ENCODE results near the gene TNNI3K.
A peak's percentile ranks its signal among the peaks of the same experiment; 100 is the strongest.

TNNI3K gene

DNA sequence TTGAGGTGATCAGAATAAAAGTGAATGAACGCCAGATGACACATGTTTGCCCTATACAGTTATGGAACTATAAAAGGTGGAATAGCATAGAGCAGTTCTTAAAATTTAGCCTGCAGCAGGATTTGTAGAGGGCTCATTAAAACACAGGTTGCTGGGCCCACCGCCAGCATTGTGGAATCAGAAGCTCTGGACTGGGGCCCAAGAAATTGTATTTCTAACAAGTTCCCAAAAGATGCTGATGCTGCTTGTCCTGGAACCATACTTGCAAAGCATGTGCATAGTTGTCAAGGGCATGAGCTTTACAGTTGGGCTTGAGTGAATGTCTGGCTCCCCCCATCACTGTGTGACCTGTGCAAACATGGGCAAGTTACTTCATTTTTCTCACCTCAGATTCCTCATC is 314.7 kb downstream of the TNNI3K start:
- Mint-ChIP-seq H3K36me3 (no peaks in the 10 kb centered on the region), H3K4me3 (no peak overlapping the region), H3K4me1 (no peaks in the 10 kb centered on the region), H3K9me3 (no peaks in the 10 kb centered on the region), H3K27ac (no peak overlapping the region)
- no peak for DNase-seq (ENCODE audit: low spot score in 2 of 2)
- ATAC-seq, result no peak

DNA sequence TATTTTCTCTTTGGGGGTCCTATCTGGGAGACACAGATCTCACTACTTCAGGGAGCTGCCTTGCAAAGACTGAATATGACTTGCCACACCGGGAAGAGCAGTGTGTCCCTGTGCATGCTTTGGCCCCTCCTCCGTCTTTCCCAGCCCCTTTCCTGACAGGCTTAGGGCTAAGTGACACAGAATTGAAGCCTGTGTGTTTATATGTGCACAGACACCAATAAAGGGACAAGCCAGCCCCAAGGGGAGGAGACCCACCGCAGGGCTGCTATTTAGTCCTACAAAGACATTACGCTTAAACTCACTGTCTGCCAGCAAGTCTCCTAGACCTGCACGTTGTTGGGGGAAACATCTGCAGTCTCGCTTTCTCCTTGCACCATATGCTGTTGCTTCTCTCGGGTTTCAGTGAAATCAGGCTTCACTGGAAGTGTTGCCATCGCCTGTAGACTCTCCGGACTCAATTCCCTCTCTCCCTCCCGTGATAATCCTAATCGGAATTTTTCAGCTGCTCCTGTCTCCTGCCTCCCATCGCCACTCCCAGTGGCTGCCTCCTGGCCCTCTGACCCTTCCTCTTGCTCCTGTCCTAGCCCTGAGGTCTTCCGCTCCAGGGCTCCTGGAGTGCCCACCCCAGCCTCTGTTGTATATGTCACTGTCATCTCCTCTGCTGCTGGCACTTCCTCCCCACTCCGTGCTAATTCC is 335.8 kb downstream of the TNNI3K start:
- no peaks in the 10 kb centered on the region for H3K9me3 Mint-ChIP-seq

DNA sequence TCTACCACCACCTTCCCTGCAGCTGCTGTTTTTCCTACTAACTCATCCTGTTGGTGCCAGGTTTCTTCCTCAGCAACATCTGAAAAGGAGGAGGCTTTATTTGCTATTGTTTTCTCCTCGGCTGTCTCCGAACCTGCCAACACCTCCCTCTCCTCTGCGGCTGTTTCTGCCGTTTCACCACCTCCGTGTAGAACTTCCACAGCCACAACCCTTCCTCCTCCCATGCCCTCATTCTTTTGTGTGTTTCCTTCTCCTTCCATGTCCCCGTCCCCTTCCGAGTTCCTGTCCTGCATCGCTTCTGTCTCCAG is 336.3 kb downstream of the TNNI3K start:
- no peaks in the 10 kb centered on the region for H3K9me3 Mint-ChIP-seq
- ATAC-seq (no peak), DNase-seq (ENCODE audit: low spot score in 2 of 2) (no peak)
- H3K4me1 Mint-ChIP-seq, result no peaks in the 10 kb centered on the region
- no peaks in the 10 kb centered on the region for H3K36me3 Mint-ChIP-seq
- no peak overlapping the region for H3K27ac Mint-ChIP-seq
- H3K4me3 Mint-ChIP-seq, result no peak overlapping the region

More for the DNA sequence above, 335.8 kb downstream of the TNNI3K start:
- H3K36me3 Mint-ChIP-seq, result no peaks in the 10 kb centered on the region
- H3K4me3 Mint-ChIP-seq, result no peak overlapping the region
- H3K4me1 Mint-ChIP-seq, result no peaks in the 10 kb centered on the region
- no peak for DNase-seq (ENCODE audit: low spot score in 2 of 2)
- ATAC-seq, result peak; percentile 50
- no peak overlapping the region for H3K27ac Mint-ChIP-seq

DNA sequence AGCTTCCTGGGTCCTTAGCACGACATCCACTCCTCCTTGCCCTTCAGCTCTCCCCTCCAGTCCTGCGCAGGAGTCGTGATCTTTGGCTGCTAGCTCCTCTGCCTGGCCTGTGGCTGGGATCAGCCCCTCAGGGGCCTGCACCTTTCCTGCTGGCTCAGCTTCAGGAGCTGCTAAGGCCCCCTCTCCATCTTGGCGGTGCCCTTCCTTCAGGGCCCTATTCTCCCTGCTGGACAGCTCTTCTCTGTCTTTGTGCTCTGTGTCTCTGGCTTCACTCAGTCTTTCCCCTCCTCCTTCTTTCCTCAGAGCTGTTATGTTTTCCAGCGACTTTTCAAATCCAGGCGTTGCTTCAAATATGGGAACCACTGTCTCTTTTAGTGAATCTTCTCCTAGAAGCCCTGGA is 336.7 kb downstream of the TNNI3K start:
- Mint-ChIP-seq H3K27ac (no peak overlapping the region), H3K4me3 (no peak overlapping the region), H3K4me1 (no peaks in the 10 kb centered on the region), H3K9me3 (no peaks in the 10 kb centered on the region), H3K36me3 (no peaks in the 10 kb centered on the region)
- DNase-seq (ENCODE audit: low spot score in 2 of 2) (no peak), ATAC-seq (peak; percentile 53)

DNA sequence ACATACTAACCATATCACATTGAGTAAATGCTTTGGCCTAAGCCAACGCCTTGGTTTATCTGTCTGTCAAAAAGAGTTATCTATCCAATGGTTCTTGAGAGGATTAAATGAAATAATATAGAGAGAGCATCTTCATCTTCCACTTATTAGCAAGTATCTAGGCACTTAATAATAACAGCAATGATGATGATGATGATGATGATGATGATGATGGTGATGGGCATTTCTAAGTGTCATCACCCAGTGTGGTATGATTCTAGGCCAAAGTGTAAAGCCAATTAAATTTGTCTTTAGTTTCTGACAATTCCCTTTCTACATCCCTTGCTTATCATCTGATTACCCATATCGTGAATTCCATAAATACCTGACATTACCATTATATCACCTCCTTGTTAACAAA is 342.9 kb downstream of the TNNI3K start:
- ATAC-seq (no peak), DNase-seq (ENCODE audit: low spot score in 2 of 2) (no peak)
- H3K4me3 Mint-ChIP-seq, result no peak overlapping the region
- H3K4me1 Mint-ChIP-seq, result no peaks in the 10 kb centered on the region
- no peak overlapping the region for H3K27ac Mint-ChIP-seq
- H3K9me3 Mint-ChIP-seq, result no peaks in the 10 kb centered on the region
- H3K36me3 Mint-ChIP-seq, result no peaks in the 10 kb centered on the region

DNA sequence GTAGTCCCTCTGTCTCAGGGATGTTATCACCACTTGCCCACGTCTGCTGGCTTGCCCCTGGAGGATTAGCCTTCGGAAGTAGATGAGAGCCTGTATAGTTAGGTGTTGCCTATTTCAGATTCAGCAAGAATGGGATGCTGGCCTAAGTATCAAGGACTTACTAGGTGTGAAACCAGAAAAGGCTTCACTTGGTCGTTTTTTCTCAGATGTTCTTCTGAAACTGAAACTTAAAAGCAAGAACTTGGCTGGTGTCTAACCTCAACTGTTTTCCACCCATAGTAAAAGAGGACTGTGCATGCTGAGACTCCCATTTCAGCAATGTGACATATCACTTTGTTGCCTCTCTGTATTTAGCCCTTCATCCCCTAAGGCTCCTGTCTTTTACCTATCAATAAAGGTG is 344.2 kb downstream of the TNNI3K start:
- ATAC-seq (peak; percentile 72), DNase-seq (ENCODE audit: low spot score in 2 of 2) (no peak)
- Mint-ChIP-seq H3K36me3 (no peaks in the 10 kb centered on the region), H3K4me1 (no peaks in the 10 kb centered on the region), H3K27ac (no peak overlapping the region), H3K9me3 (no peaks in the 10 kb centered on the region), H3K4me3 (no peak overlapping the region)

DNA sequence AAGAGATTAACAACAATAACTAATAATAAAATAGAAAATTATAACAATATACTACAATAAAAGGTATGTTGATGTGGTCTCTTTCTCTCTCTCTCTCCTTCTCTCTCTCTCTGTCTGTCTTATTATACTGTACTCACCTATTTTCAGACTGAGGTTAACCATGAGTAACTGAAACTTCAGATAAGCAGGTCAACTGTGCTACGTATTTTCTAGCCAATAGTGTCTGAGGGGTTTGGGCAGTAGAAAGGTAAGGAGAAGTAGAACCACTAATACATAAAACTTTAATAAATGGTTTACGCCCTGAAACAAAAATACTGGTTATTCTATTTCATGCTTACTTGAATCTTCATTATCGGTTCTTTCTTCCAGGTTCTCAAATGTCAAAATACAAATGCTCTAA is 348.2 kb downstream of the TNNI3K start:
- H3K4me3 Mint-ChIP-seq, result no peak overlapping the region
- ATAC-seq (no peak), DNase-seq (ENCODE audit: low spot score in 2 of 2) (no peak)
- H3K27ac Mint-ChIP-seq, result no peak overlapping the region
- no peaks in the 10 kb centered on the region for H3K9me3 Mint-ChIP-seq
- H3K36me3 Mint-ChIP-seq, result no peaks in the 10 kb centered on the region
- peaks cover 5% of the 10 kb centered on the region for H3K4me1 Mint-ChIP-seq

DNA sequence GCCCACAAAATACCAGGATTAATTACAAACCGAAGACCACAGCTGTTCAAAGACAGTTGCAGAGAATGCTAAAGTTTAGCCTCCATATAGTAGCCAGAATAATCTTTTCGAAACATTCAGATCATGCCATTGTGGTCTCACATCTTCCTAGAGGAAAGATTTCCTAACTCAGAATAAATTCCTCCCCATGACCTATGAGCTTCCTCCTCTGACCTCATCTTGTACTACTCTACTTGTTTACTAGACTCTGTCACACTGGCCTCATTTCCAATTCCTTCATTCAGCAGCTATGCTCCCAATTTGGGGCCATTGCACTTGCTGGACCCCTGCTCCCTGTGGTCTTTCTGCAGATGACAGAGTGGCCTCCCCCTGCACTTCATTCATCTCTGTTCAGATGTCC is 349.0 kb downstream of the TNNI3K start:
- DNase-seq (ENCODE audit: low spot score in 2 of 2), result no peak
- Mint-ChIP-seq H3K9me3 (no peaks in the 10 kb centered on the region), H3K36me3 (no peaks in the 10 kb centered on the region)

DNA sequence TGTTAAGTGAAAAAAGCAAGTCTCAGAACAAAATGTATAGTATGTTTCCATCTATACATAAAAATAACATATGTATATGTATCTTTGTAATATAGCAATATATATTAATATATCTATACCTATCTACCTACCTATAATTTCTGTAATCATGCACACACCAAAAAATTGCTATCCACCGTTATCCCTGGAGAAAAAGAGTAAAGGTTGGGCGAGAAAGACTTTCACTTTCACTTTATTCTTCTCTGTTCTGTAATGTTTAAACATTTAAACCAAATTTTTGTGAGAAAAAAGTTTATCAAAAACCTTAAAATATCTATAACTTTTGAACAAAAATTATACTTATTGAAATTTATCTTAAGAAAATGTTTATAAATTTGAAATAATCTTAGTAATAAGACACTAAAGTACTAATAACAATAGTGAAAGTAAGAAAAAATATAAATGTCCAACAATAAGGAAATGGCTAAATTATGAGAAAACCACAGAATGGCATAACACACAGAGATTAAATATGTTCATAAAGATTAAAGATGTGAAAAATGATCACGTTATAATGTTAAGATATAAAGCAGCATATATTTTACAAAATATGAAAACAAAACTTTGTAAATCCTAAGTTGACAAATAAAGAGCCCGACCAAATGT is 351.2 kb downstream of the TNNI3K start:
- Mint-ChIP-seq H3K36me3 (no peaks in the 10 kb centered on the region), H3K4me3 (peak overlapping the region; percentile 10), H3K27ac (no peak overlapping the region), H3K4me1 (peaks cover 5% of the 10 kb centered on the region), H3K9me3 (no peaks in the 10 kb centered on the region)
- ATAC-seq (no peak), DNase-seq (ENCODE audit: low spot score in 2 of 2) (no peak)

More for the DNA sequence above, 349.0 kb downstream of the TNNI3K start:
- H3K27ac Mint-ChIP-seq, result no peak overlapping the region
- H3K4me1 Mint-ChIP-seq, result peaks cover 5% of the 10 kb centered on the region
- ATAC-seq, result no peak
- H3K4me3 Mint-ChIP-seq, result no peak overlapping the region

DNA sequence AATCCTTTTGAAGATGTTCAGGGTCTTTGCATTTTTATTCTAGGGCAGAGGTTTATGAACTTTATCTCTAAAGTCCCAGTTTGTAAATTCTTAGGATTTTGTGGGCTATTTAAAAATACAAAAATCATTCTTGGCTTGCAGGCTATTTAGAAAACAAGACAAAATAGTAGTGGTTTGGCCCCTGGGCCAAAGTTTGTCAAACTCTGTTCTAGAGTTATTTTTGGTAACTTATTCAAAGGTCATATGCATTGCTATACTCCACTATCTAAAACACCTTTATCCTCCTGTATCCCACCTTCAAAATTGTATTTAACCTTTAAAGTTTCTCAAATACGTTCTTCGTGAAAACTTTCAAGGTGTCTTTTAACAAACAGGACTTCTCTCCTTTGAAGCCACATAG is 352.7 kb downstream of the TNNI3K start:
- no peak for ATAC-seq
- no peak for DNase-seq (ENCODE audit: low spot score in 2 of 2)
- H3K9me3 Mint-ChIP-seq, result no peaks in the 10 kb centered on the region
- H3K4me1 Mint-ChIP-seq, result peaks cover 5% of the 10 kb centered on the region
- H3K27ac Mint-ChIP-seq, result no peak overlapping the region
- H3K4me3 Mint-ChIP-seq, result no peak overlapping the region
- H3K36me3 Mint-ChIP-seq, result no peaks in the 10 kb centered on the region

DNA sequence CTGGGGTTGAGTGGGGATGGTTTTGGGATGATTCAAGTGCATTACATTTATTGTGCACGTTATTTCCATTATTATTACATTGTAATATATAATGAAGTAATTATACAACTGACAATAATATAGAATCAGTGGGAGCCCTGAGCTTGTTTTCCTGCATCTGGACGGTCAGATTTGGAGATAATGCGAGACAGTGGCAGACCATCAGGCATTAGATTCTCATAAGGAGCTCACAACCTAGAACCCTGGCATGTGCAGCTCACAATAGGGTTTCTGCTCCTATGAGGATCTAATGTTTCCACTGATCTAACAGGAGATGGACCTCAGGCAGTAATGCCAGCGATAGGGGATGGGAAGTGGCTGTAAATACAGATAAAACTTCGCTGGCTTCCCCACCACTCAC is 355.1 kb downstream of the TNNI3K start:
- Mint-ChIP-seq H3K4me1 (peaks cover 5% of the 10 kb centered on the region), H3K27ac (no peak overlapping the region), H3K9me3 (no peaks in the 10 kb centered on the region), H3K4me3 (no peak overlapping the region), H3K36me3 (no peaks in the 10 kb centered on the region)
- ATAC-seq (no peak), DNase-seq (ENCODE audit: low spot score in 2 of 2) (no peak)

DNA sequence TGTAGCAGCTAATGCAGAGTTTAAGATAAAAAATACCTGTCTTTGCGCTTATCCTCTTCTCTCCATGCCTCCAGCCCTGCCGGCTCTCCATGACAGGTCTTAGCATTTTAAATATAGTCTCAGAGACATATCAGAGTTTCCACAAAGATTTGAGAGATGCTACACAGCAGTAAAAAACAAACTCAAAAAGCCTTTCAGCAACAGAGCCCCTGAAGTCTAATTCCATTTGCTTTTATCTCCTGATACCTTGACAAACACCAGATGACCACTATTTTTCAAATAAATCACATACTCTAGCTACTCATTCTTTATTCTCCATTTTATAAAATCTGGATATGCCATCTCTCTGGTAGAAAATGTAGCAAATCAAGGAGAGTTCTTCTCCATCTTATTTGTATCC is 356.8 kb downstream of the TNNI3K start:
- Mint-ChIP-seq H3K27ac (no peak overlapping the region), H3K4me1 (no peaks in the 10 kb centered on the region), H3K4me3 (no peak overlapping the region), H3K36me3 (no peaks in the 10 kb centered on the region), H3K9me3 (no peaks in the 10 kb centered on the region)
- ATAC-seq, result no peak
- no peak for DNase-seq (ENCODE audit: low spot score in 2 of 2)

DNA sequence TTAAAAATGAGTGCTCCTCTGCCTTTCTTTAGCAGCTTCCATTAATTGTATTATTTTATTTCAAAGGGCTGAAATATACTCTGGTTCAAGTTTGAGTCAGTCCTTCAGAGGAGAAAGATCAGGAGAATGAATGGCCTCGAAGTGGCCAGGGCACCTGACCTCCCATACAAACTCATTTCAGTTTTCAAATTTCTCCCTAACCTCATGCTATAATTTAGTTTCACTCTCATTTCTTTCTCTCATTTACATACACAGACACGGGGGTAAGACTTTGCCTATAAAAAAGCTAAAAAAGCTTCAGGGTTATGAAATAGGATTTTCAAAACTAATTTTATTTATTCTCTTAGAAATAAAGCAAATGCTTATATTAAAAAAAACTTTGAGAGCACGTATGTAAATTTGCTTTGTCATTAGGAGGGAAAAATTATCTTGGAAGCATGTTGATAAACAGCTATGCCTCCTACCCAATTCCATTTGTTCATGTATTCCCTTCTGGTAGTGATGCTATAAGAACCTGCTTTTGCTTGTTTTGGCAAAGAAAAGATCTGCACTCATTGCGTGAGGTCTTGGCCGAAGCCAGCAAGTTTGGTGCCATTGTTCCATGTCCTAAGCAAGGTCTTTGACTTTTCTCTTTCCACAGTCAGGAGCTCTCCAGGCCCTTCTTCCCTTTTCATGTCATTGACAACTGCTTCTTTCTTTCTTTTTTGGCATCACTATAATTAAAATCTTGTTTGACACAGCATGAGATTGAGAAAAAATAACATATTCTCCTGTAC is 357.6 kb downstream of the TNNI3K start:
- H3K4me3 Mint-ChIP-seq, result no peak overlapping the region
- no peaks in the 10 kb centered on the region for H3K9me3 Mint-ChIP-seq
- ATAC-seq (no peak), DNase-seq (ENCODE audit: low spot score in 2 of 2) (no peak)
- no peak overlapping the region for H3K27ac Mint-ChIP-seq
- H3K4me1 Mint-ChIP-seq, result no peaks in the 10 kb centered on the region
- H3K36me3 Mint-ChIP-seq, result no peaks in the 10 kb centered on the region

Data from stimulated activated effector memory CD8-positive, alpha-beta T cell treated with anti-CD3 and anti-CD28 coated beads, Interleukin-12 subunit alpha, Interleukin-12 subunit beta, amount 100 ng/mL, for 72 hours (primary cell).